Neutrophil (primary cell): ENCODE results near the gene CCR5AS.

Experiments used
- H3K27ac ChIP-seq: fragments of 200-600 bp; sonication (generic); 2 replicates; pipeline ENCODE4 v1.5.1; 2016; ENCODE audit warnings: mild to moderate bottlenecking, moderate library complexity
- H3K27me3 ChIP-seq: fragments of 200-600 bp; sonication (generic); 2 replicates; pipeline ENCODE4 v1.6.0; 2016; ENCODE audit warnings: mild to moderate bottlenecking
- H3K36me3 ChIP-seq: fragments of 200-600 bp; sonication (generic); 2 replicates; pipeline ENCODE4 v1.5.1; 2017
- H3K4me1 ChIP-seq, 2 experiments: fragments of 200-600 bp in 1 of 2; sonication (generic) in 1 of 2; 1 replicate in 1 of 2; 2 replicates in 1 of 2; pipeline versions ENCODE4 v1.5.1 to v1.6.1; 2013 to 2016; ENCODE audit warnings: low read depth in 1 of 2, low read length in 1 of 2, mild to moderate bottlenecking in 1 of 2, moderate library complexity in 1 of 2; ENCODE audit not compliant: control insufficient read depth in 1 of 2, insufficient read depth in 1 of 2
- H3K4me3 ChIP-seq, 2 experiments: fragments of 200-600 bp in 1 of 2; sonication (generic) in 1 of 2; 1 replicate in 1 of 2; 2 replicates in 1 of 2; pipeline ENCODE4 v1.5.1; 2013 to 2016; ENCODE audit warnings: low read depth in 1 of 2, low read length in 1 of 2, mild to moderate bottlenecking in 1 of 2, moderate library complexity in 1 of 2
- H3K9me3 ChIP-seq: fragments of 200-600 bp; sonication (generic); 2 replicates; pipeline ENCODE4 v1.5.1; 2016
- TF ChIP-seq, protein P1 (sequence below): fragments of 200-600 bp; sonication (generic); IDR thresholded peaks from 2 replicates; pipeline ENCODE4 v1.5.1; 2016; ENCODE audit warnings: antibody characterized with exemption

The CCR5AS gene

DNA sequence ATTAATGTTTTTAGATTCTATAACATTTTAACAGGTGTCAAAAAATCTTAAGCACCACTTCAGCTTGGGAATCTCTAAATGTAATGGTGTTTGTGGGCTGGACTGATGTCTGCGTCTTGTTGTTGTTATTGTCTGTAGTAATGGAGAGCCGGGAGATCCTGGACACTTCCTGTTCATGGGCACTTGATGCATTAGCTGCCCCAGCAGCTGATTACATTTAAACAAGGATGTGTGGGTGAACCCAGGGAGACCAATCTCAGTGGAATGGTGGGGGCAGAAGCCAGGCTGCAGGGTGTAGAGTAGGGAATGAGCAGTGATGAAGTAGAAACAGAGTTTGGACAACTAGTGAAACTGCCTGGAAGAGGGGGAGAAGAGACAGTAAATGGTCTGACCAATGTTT lies 7.8 kb downstream of the CCR5AS start:
- H3K4me1 ChIP-seq, result peaks cover 28 to 30% of the 10 kb centered on the region in 2 experiments
- H3K4me3 ChIP-seq, result no peak overlapping the region
- no peaks in the 10 kb centered on the region for H3K27me3 ChIP-seq
- H3K36me3 ChIP-seq, result no peaks in the 10 kb centered on the region
- TF ChIP-seq, protein P1, sequence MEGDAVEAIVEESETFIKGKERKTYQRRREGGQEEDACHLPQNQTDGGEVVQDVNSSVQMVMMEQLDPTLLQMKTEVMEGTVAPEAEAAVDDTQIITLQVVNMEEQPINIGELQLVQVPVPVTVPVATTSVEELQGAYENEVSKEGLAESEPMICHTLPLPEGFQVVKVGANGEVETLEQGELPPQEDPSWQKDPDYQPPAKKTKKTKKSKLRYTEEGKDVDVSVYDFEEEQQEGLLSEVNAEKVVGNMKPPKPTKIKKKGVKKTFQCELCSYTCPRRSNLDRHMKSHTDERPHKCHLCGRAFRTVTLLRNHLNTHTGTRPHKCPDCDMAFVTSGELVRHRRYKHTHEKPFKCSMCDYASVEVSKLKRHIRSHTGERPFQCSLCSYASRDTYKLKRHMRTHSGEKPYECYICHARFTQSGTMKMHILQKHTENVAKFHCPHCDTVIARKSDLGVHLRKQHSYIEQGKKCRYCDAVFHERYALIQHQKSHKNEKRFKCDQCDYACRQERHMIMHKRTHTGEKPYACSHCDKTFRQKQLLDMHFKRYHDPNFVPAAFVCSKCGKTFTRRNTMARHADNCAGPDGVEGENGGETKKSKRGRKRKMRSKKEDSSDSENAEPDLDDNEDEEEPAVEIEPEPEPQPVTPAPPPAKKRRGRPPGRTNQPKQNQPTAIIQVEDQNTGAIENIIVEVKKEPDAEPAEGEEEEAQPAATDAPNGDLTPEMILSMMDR, result no peak
- no peak overlapping the region for H3K27ac ChIP-seq
- no peaks in the 10 kb centered on the region for H3K9me3 ChIP-seq

DNA sequence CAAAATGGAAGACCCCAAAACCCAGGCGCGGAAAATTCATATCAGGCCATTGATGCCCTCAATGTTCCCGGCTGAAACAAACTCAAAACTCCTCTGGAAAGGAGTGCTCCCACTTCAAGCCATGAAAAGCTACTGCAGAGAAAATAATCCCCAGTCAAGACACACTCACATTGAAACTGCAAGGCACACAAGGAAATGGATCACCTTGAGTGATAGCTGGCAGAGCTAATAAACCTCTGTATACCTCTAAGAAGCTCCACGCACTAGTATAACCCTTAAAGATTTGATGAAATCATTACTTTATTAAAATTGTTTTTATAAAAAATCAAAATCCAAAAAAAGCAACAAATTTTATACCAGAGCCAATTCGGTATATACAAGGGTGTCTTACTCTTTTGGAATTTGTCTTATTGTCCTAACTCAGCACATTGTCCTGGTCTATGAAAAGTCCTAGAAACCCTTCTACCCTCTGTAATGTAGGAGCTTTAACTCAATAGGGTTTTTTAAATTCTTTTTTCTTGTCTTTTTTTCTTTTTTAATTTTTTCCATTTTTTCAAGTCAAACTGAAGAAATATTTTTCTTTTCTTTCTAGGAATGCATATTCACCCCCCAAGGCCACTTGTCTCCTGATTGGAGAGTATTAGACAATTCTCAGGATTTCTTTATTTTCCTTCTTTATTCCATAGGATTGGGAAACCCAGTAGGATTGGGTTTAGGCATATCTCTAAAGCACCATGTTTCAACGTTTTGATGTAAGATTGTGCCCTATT lies 8.5 kb downstream of the CCR5AS start:
- H3K4me1 ChIP-seq, result peaks cover 35 to 37% of the 10 kb centered on the region in 2 experiments
- no peaks in the 10 kb centered on the region for H3K9me3 ChIP-seq
- H3K27ac ChIP-seq, result no peak overlapping the region
- H3K36me3 ChIP-seq, result no peaks in the 10 kb centered on the region
- H3K4me3 ChIP-seq, result no peak overlapping the region
- TF ChIP-seq, protein P1, result no peak
- H3K27me3 ChIP-seq, result no peaks in the 10 kb centered on the region

- H3K4me1 ChIP-seq, result peaks cover 42% of the 10 kb centered on the region in 2 experiments
- H3K36me3 ChIP-seq, result no peaks in the 10 kb centered on the region
- H3K9me3 ChIP-seq, result no peaks in the 10 kb centered on the region
- H3K27me3 ChIP-seq, result no peaks in the 10 kb centered on the region
- peak overlapping the region; percentile 79 for H3K27ac ChIP-seq
- TF ChIP-seq, protein P1, result no peak
- no peak overlapping the region for H3K4me3 ChIP-seq
These were observed 9.8 kb downstream of the CCR5AS start for GRCh38 chr3:46397111-46397510.

- Histone ChIP-seq H3K4me1 (peaks cover 42% of the 10 kb centered on the region in 2 experiments), H3K4me3 (no peak overlapping the region), H3K9me3 (no peaks in the 10 kb centered on the region), H3K27me3 (no peaks in the 10 kb centered on the region), H3K27ac (peak overlapping the region; percentile 79), H3K36me3 (no peaks in the 10 kb centered on the region)
- TF ChIP-seq, protein P1, result no peak
These were observed 10.9 kb downstream of the CCR5AS start for GRCh38 chr3:46395766-46396530.

GRCh38 chr3:46395210-46395661 lies 11.6 kb downstream of the CCR5AS start:
- no peaks in the 10 kb centered on the region for H3K36me3 ChIP-seq
- no peaks in the 10 kb centered on the region for H3K27me3 ChIP-seq
- TF ChIP-seq, protein P1, result no peak
- H3K4me3 ChIP-seq, result no peak overlapping the region
- peak overlapping the region; percentile 79 for H3K27ac ChIP-seq
- no peaks in the 10 kb centered on the region for H3K9me3 ChIP-seq
- peaks cover 42% of the 10 kb centered on the region in 2 experiments for H3K4me1 ChIP-seq
